GM18907 (cell line): ENCODE measurements around the gene OCA2.

Experiments
- ATAC-seq: cut with Tn5 transposase; IDR thresholded peaks from one replicate; pipeline ENCODE4 v1.9.1; 2021; ENCODE audit warnings: mild to moderate bottlenecking, moderate library complexity; ENCODE audit not compliant: unreplicated experiment

OCA2 gene

GRCh38 chr15:27831384-27832236, 267.5 kb downstream of the OCA2 start:
- no peak for ATAC-seq

- no peak for ATAC-seq
These were observed 270.4 kb downstream of the OCA2 start for GRCh38 chr15:27828746-27829145.

- ATAC-seq, result no peak
These were observed 272.0 kb downstream of the OCA2 start for GRCh38 chr15:27826902-27827714.

- ATAC-seq, result no peak
These were observed 272.7 kb downstream of the OCA2 start for GRCh38 chr15:27826411-27826810.

GRCh38 chr15:27824841-27825422, 274.2 kb downstream of the OCA2 start:
- no peak for ATAC-seq

GRCh38 chr15:27821273-27821672, 277.8 kb downstream of the OCA2 start:
- ATAC-seq, result no peak

- ATAC-seq, result no peak
These were observed 278.4 kb downstream of the OCA2 start for GRCh38 chr15:27820722-27821121.

GRCh38 chr15:27820232-27820631, 278.9 kb downstream of the OCA2 start:
- ATAC-seq, result no peak

GRCh38 chr15:27817258-27817657, 281.9 kb downstream of the OCA2 start:
- no peak for ATAC-seq

GRCh38 chr15:27816790-27817189, 282.3 kb downstream of the OCA2 start:
- no peak for ATAC-seq

- no peak for ATAC-seq
These were observed 284.1 kb downstream of the OCA2 start for GRCh38 chr15:27815035-27815434.

GRCh38 chr15:27813139-27813538, 286.0 kb downstream of the OCA2 start:
- no peak for ATAC-seq

GRCh38 chr15:27808182-27808581, 290.9 kb downstream of the OCA2 start:
- no peak for ATAC-seq

- ATAC-seq, result no peak
These were observed 291.8 kb downstream of the OCA2 start for GRCh38 chr15:27807335-27807734.

GRCh38 chr15:27806396-27806795, 292.7 kb downstream of the OCA2 start:
- ATAC-seq, result no peak

- no peak for ATAC-seq
These were observed 293.6 kb downstream of the OCA2 start for GRCh38 chr15:27805261-27806220.

- ATAC-seq, result no peak
These were observed 294.4 kb downstream of the OCA2 start for GRCh38 chr15:27804569-27805260.

- no peak for ATAC-seq
These were observed 300.3 kb downstream of the OCA2 start for GRCh38 chr15:27798807-27799206.

GRCh38 chr15:27797765-27798164, 301.4 kb downstream of the OCA2 start:
- no peak for ATAC-seq
